Chondrocyte (in vitro differentiated cells): Measurements from ENCODE around the gene CPNE8. TPM values are rescaled to one million over a fixed set of nuclear protein-coding genes. Genes with fewer than 3 reads are reported as not detected.

Source experiments
- DNase-seq: peaks from one replicate; pipeline ENCODE4 v3.0.0; 2021; ENCODE audit warnings: mixed read lengths, low spot score
- H3K27ac Mint-ChIP-seq: one replicate; pipeline ENCODE4 v1.8.0; 2021; ENCODE audit warnings: mild to moderate bottlenecking, moderate library complexity, mixed read lengths; ENCODE audit not compliant: unreplicated experiment
- H3K27me3 Mint-ChIP-seq: 2 replicates; pipeline ENCODE4 v1.8.0; 2021; ENCODE audit warnings: low read depth, mixed read lengths
- H3K36me3 Mint-ChIP-seq: 2 replicates; pipeline ENCODE4 v1.8.0; 2021; ENCODE audit warnings: low read depth, mixed read lengths
- H3K4me1 Mint-ChIP-seq: 2 replicates; pipeline ENCODE4 v1.8.0; 2021; ENCODE audit warnings: low read depth, mild to moderate bottlenecking, mixed read lengths
- H3K4me3 Mint-ChIP-seq: one replicate; pipeline ENCODE4 v1.8.0; 2021; ENCODE audit warnings: mild to moderate bottlenecking, moderate library complexity, mixed read lengths; ENCODE audit not compliant: unreplicated experiment
- H3K9me3 Mint-ChIP-seq: 2 replicates; pipeline ENCODE4 v1.8.0; 2021; ENCODE audit warnings: low read depth, mixed read lengths
- CTCF ChIP-seq: fragments of 200-600 bp; sonication (generic); IDR thresholded peaks from 2 replicates; pipeline ENCODE4 v1.5.0; 2021; ENCODE audit warnings: antibody characterized with exemption, mild to moderate bottlenecking, moderate library complexity
- total RNA-seq: library from RNA; stranded (reverse); gene quantifications from 3 replicates; pipeline ENCODE4 v1.2.1, GENCODE V29; 2021

The CPNE8 gene
- total RNA-seq, 1 donor from 2014 or later, result 10.6 TPM

GRCh38 chr12:38633511-38633910 is 271.9 kb downstream of the CPNE8 start:
- no peaks in the 10 kb centered on the region for H3K36me3 Mint-ChIP-seq
- no peak for TF ChIP-seq CTCF

GRCh38 chr12:38629064-38629463 is 276.3 kb downstream of the CPNE8 start:
- no peaks in the 10 kb centered on the region for H3K4me1 Mint-ChIP-seq
- H3K27me3 Mint-ChIP-seq, result no peaks in the 10 kb centered on the region
- no peak for DNase-seq
- no peak overlapping the region for H3K4me3 Mint-ChIP-seq
- H3K27ac Mint-ChIP-seq, result no peak overlapping the region
- no peaks in the 10 kb centered on the region for H3K36me3 Mint-ChIP-seq
- H3K9me3 Mint-ChIP-seq, result peaks cover 4% of the 10 kb centered on the region
- no peak for TF ChIP-seq CTCF

More at GRCh38 chr12:38633511-38633910, 271.9 kb downstream of the CPNE8 start:
- Mint-ChIP-seq H3K27ac (no peak overlapping the region), H3K4me3 (no peak overlapping the region), H3K4me1 (no peaks in the 10 kb centered on the region), H3K27me3 (no peaks in the 10 kb centered on the region), H3K9me3 (peaks cover 4% of the 10 kb centered on the region)
- DNase-seq, result no peak

GRCh38 chr12:38628288-38628687 is 277.1 kb downstream of the CPNE8 start:
- DNase-seq, result no peak
- TF ChIP-seq CTCF, result no peak
- H3K4me3 Mint-ChIP-seq, result no peak overlapping the region
- H3K27me3 Mint-ChIP-seq, result no peaks in the 10 kb centered on the region
- H3K9me3 Mint-ChIP-seq, result peaks cover 4% of the 10 kb centered on the region
- no peaks in the 10 kb centered on the region for H3K4me1 Mint-ChIP-seq
- no peak overlapping the region for H3K27ac Mint-ChIP-seq
- H3K36me3 Mint-ChIP-seq, result no peaks in the 10 kb centered on the region

- no peak for TF ChIP-seq CTCF
- no peak for DNase-seq
- Mint-ChIP-seq H3K9me3 (peaks cover 7% of the 10 kb centered on the region), H3K27me3 (no peaks in the 10 kb centered on the region), H3K4me1 (no peaks in the 10 kb centered on the region), H3K4me3 (no peak overlapping the region), H3K36me3 (no peaks in the 10 kb centered on the region), H3K27ac (no peak overlapping the region)
These were observed 280.1 kb downstream of the CPNE8 start for GRCh38 chr12:38625306-38625705.

- H3K27ac Mint-ChIP-seq, result no peak overlapping the region
- H3K27me3 Mint-ChIP-seq, result peaks cover 4% of the 10 kb centered on the region
- no peak overlapping the region for H3K4me3 Mint-ChIP-seq
- no peaks in the 10 kb centered on the region for H3K4me1 Mint-ChIP-seq
- H3K9me3 Mint-ChIP-seq, result peaks cover 3% of the 10 kb centered on the region
- no peak for DNase-seq
- H3K36me3 Mint-ChIP-seq, result no peaks in the 10 kb centered on the region
- TF ChIP-seq CTCF, result no peak
These were observed 291.2 kb downstream of the CPNE8 start for GRCh38 chr12:38614171-38614570.
